CD4-positive, alpha-beta T cell (primary cell): ENCODE measurements around the gene EIF4B. TPM values are rescaled to one million over a fixed set of nuclear protein-coding genes. Genes with fewer than 3 reads are reported as not detected.

Experiments
- ATAC-seq: fragments of 200-7000 bp; cut with Tn5 transposase; one replicate; pipeline ENCODE4 v1.10.0; 2022; ENCODE audit warnings: mild to moderate bottlenecking; ENCODE audit not compliant: poor library complexity
- CTCF ChIA-PET: fragments of 350-600 bp; sonication (Branson Sonifier 250); formaldehyde crosslinking; loops from one replicate; lab custom pipeline; 2021; ENCODE audit warnings: antibody characterized with exemption, inconsistent platforms; lab: Charles Lee
- POLR2A ChIA-PET: fragments of 350-600 bp; sonication (Branson Sonifier 250); formaldehyde crosslinking; loops from one replicate; lab custom pipeline; 2021; ENCODE audit warnings: antibody characterized with exemption, inconsistent platforms; lab: Charles Lee
- DNase-seq, 14 experiments: peaks; one replicate each; pipeline ENCODE4 v3.0.0-alpha.2; 2013 to 2020; ENCODE audit warnings: mixed read lengths in 2 of 14
- H3K27ac ChIP-seq, 2 donors: one replicate each; pipeline versions ENCODE4 v1.5.1 to v1.7.0; 2013; ENCODE audit warnings: low read length in 2 of 2, low read depth in 1 of 2, mild to moderate bottlenecking in 1 of 2
- H3K27me3 ChIP-seq, 2 experiments: 1 replicate in 1 of 2; 2 replicates in 1 of 2; pipeline versions ENCODE4 v1.6.1 to v1.7.0; 2013; ENCODE audit warnings: low read length in 2 of 2, control low read depth in 1 of 2, mild to moderate bottlenecking in 1 of 2, moderate library complexity in 1 of 2; ENCODE audit not compliant: insufficient read depth in 2 of 2, control insufficient read depth in 1 of 2
- H3K36me3 ChIP-seq: one replicate; pipeline ENCODE4 v1.6.1; 2013; ENCODE audit warnings: low read length, control low read depth; ENCODE audit not compliant: insufficient read depth
- H3K4me1 ChIP-seq: one replicate; pipeline ENCODE4 v1.6.1; 2013; ENCODE audit warnings: low read length, control low read depth; ENCODE audit not compliant: insufficient read depth
- H3K4me3 ChIP-seq: one replicate; pipeline ENCODE4 v1.5.1; 2013; ENCODE audit warnings: mild to moderate bottlenecking, low read length, moderate library complexity
- H3K9me3 ChIP-seq, 2 experiments: 1 replicate in 1 of 2; 2 replicates in 1 of 2; pipeline versions ENCODE4 v1.6.1 to v1.7.0; 2013; ENCODE audit warnings: low read length in 2 of 2, mild to moderate bottlenecking in 2 of 2, control low read depth in 1 of 2, moderate library complexity in 1 of 2; ENCODE audit not compliant: control insufficient read depth in 1 of 2, insufficient read depth in 1 of 2
- H3K27ac Mint-ChIP-seq: one replicate; pipeline ENCODE4 v1.8.0; 2020; ENCODE audit warnings: mixed read lengths
- H3K27me3 Mint-ChIP-seq: one replicate; pipeline ENCODE4 v1.8.0; 2021; ENCODE audit warnings: mixed read lengths
- H3K36me3 Mint-ChIP-seq: one replicate; pipeline ENCODE4 v1.8.0; 2021; ENCODE audit warnings: low read depth, mixed read lengths
- H3K4me1 Mint-ChIP-seq: one replicate; pipeline ENCODE4 v1.8.0; 2021; ENCODE audit warnings: low read depth, mixed read lengths
- H3K4me3 Mint-ChIP-seq: one replicate; pipeline ENCODE4 v1.8.0; 2020; ENCODE audit warnings: mild to moderate bottlenecking, mixed read lengths
- H3K9me3 Mint-ChIP-seq: one replicate; pipeline ENCODE4 v1.8.0; 2020; ENCODE audit warnings: mixed read lengths
- intact Hi-C, 2 experiments: fragments of 100-400 bp; cut with DNase I in 1 of 2; cut with micrococcal nuclease in 1 of 2; formaldehyde crosslinking; loops; one replicate each; pipeline versions ENCODE4 v1.15.1 to v1.9.0; 2023 to 2025; cut with DNase I, micrococcal nuclease
- total RNA-seq, 174 experiments: library from RNA in 2 of 174; stranded (reverse) in 2 of 174; gene quantifications; one replicate each; pipeline ENCODE4 v1.2.3 and lab custom pipeline; 2021 to 2026
- TF ChIP-seq, protein P1 (sequence below): fragments of 200-600 bp; IDR thresholded peaks from one replicate; pipeline ENCODE4 v1.8.0; 2022; ENCODE audit warnings: antibody characterized with exemption, mild to moderate bottlenecking

EIF4B gene
- total RNA-seq, 2 experiments from 2014 or later = 794 to 806 TPM

DNA sequence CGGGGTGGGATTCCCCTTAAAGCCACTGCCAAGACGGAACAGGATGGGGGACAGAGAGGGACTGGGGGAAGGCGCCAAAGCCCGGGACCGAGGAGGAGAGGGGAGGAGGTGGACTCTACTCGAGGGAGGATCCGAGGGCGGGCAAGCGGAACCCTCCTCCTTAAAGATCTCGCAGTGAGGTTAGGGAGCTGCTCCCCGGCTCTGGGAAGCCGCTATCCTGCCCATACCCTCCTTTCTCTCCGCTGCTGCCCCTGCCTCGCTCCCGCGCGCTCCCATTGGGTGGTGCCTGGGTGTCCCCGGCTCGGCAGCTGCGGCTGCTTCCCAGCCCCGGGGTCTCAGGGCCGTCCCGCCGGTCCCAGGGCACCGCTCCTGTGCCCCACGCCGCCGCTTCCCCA, 40.9 kb upstream of the EIF4B start:
- CTCF ChIA-PET = no interaction called here
- Histone ChIP-seq H3K9me3 (peaks cover 0 to 5% of the 10 kb centered on the region in 2 experiments), H3K27ac (no peak overlapping the region), H3K4me1 (peaks cover 4% of the 10 kb centered on the region), H3K36me3 (no peaks in the 10 kb centered on the region), H3K27me3 (peaks cover 8 to 13% of the 10 kb centered on the region in 2 experiments), H3K4me3 (no peak overlapping the region)
- Mint-ChIP-seq H3K27ac (no peak overlapping the region), H3K36me3 (no peaks in the 10 kb centered on the region), H3K27me3 (peaks cover 26% of the 10 kb centered on the region), H3K4me3 (no peak overlapping the region), H3K9me3 (no peaks in the 10 kb centered on the region), H3K4me1 (no peaks in the 10 kb centered on the region)
- POLR2A ChIA-PET = no interaction called here
- intact Hi-C loops = no loop called here
- TF ChIP-seq, protein P1, sequence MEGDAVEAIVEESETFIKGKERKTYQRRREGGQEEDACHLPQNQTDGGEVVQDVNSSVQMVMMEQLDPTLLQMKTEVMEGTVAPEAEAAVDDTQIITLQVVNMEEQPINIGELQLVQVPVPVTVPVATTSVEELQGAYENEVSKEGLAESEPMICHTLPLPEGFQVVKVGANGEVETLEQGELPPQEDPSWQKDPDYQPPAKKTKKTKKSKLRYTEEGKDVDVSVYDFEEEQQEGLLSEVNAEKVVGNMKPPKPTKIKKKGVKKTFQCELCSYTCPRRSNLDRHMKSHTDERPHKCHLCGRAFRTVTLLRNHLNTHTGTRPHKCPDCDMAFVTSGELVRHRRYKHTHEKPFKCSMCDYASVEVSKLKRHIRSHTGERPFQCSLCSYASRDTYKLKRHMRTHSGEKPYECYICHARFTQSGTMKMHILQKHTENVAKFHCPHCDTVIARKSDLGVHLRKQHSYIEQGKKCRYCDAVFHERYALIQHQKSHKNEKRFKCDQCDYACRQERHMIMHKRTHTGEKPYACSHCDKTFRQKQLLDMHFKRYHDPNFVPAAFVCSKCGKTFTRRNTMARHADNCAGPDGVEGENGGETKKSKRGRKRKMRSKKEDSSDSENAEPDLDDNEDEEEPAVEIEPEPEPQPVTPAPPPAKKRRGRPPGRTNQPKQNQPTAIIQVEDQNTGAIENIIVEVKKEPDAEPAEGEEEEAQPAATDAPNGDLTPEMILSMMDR = no peak
- ATAC-seq = no peak
- DNase-seq = no peak

DNA sequence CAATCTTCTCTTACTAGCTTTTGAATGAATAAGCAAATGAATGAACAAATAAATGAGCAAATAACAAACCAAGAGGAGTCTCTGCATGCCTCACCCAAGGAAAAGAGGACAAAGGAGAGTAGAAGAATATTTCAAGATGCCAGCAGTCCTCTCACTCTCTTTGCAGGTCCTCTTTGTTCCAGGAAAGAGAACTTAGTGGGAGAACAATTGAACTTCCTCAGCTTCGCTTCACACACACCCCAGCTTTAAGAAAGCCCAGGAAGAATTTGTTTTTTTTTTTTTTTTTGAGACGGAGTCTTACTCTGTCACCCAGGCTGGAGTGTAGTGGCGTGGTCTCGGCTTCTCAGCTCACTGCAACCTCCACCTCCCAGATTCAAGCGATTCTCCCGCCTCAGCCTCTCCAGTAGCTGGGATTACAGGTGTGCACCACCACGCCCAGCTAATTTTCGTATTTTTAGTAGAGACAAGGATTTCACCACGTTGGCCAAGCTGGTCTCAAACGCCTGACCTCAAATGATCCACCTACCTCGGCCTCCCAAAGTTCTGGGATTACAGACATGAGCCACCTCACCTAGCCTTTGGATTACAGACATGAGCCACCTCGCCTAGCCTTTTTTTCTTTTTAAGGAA, 37.0 kb upstream of the EIF4B start:
- no peak overlapping the region for H3K4me3 ChIP-seq
- H3K27ac Mint-ChIP-seq = no peak overlapping the region
- TF ChIP-seq, protein P1 = no peak
- peaks cover 19% of the 10 kb centered on the region for H3K27me3 Mint-ChIP-seq
- H3K9me3 Mint-ChIP-seq = no peaks in the 10 kb centered on the region
- H3K27me3 ChIP-seq = peaks cover 8 to 13% of the 10 kb centered on the region in 2 experiments
- no peak for DNase-seq
- no peaks in the 10 kb centered on the region for H3K36me3 ChIP-seq
- peaks cover 4% of the 10 kb centered on the region for H3K4me1 ChIP-seq
- H3K36me3 Mint-ChIP-seq = no peaks in the 10 kb centered on the region
- H3K9me3 ChIP-seq = peaks cover 0 to 5% of the 10 kb centered on the region in 2 experiments
- ChIA-PET POLR2A (no interaction called here), CTCF (no interaction called here)
- no peak overlapping the region for H3K4me3 Mint-ChIP-seq
- ATAC-seq = no peak
- H3K4me1 Mint-ChIP-seq = no peaks in the 10 kb centered on the region
- intact Hi-C loops = no loop called here
- H3K27ac ChIP-seq = no peak overlapping the region

DNA sequence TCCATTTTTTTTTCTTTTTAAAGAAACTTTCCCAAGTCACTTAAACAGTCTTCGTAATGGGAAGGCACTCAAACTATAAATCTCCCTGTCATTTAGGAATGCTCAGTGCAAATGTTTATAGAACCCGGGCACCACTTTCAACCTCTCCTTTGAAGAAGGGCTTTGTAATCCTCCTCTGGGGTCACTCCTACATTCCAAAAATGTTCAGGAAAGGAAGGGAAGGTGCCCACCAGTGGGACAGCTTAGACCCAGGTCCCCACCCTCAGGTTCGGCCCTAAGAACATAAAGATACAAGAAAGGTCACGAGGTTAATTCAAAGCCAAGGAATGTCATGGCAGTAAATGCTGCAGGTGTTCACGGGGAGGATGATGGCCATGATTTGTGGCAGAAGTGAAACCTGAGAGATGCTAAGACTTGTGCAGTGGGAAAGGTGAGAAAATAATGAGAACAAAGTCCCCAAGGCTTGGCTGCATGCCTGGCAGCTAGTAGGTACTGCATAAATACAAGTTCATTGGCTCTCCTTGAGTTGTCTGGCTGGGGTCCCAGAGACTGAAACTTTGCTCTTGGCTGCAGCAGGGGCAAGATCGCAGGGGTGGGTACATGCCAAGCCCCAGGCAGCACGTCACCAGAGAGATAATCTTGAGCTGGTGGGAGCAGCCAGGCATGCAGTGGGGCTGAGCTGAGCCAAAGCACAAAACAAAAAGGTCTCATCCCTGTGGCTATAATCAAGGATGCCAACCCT, 36.3 kb upstream of the EIF4B start:
- ChIA-PET POLR2A (no interaction called here), CTCF (interaction anchor here (1.2 kb wide), 1 partner anchor 10 kb away, joined by 5 read pairs; no protein-coding TSS in a partner anchor)
- Histone ChIP-seq H3K27me3 (peaks cover 5 to 7% of the 10 kb centered on the region in 2 experiments), H3K9me3 (peaks cover 0 to 4% of the 10 kb centered on the region in 2 experiments), H3K27ac (no peak overlapping the region), H3K36me3 (no peaks in the 10 kb centered on the region), H3K4me1 (peaks cover 4% of the 10 kb centered on the region), H3K4me3 (no peak overlapping the region)
- no peak for DNase-seq
- TF ChIP-seq, protein P1 = no peak
- Mint-ChIP-seq H3K9me3 (no peaks in the 10 kb centered on the region), H3K36me3 (no peaks in the 10 kb centered on the region), H3K4me3 (no peak overlapping the region), H3K27ac (no peak overlapping the region), H3K4me1 (no peaks in the 10 kb centered on the region), H3K27me3 (peaks cover 11% of the 10 kb centered on the region)
- no peak for ATAC-seq
- intact Hi-C loops = no loop called here
